HCT116 (cell line): ENCODE measurements around the gene ABHD5. TPM values are rescaled to one million over a fixed set of nuclear protein-coding genes. Genes with fewer than 3 reads are reported as not detected.

Experiments
- ATAC-seq: fragments of 200-7000 bp; cut with Tn5 transposase; 2 replicates; pipeline ENCODE4 v1.9.1; 2020; ENCODE audit warnings: mild to moderate bottlenecking, moderate library complexity
- BruUV-seq: library from RNA; stranded (reverse); fragments of 400-500 nt; replicated peaks from 2 replicates; lab custom pipeline; 2021; lab: Mats Ljungman, UMichigan
- CTCF ChIA-PET: fragments of 300-600 bp; sonication (Branson Sonifier 250); formaldehyde crosslinking; loops from one replicate; lab custom pipeline; 2021; ENCODE audit warnings: antibody characterized with exemption; lab: Charles Lee
- POLR2A ChIA-PET: fragments of 300-600, 350-600 bp; sonication (Branson Sonifier 250); formaldehyde crosslinking; loops from one replicate; lab custom pipeline; 2021; ENCODE audit warnings: antibody characterized with exemption; lab: Charles Lee
- RAD21 ChIA-PET, 2 experiments: fragments of 300-600 bp; sonication (Branson Sonifier 250); formaldehyde crosslinking; loops; one replicate each; lab custom pipeline; 2023; ENCODE audit warnings: low total read pairs in 2 of 2; ENCODE audit not compliant: uncharacterized antibody in 2 of 2, unreplicated experiment in 2 of 2, low non-redundant PET in 1 of 2; lab: Charles Lee
- DNase-seq: peaks from one replicate; pipeline ENCODE4 v3.0.0-alpha.2; 2010; ENCODE audit warnings: low read depth, low spot score
- H2AFZ ChIP-seq: fragments of 200-600 bp; shearing (Covaris generic), sonication (generic); 2 replicates; pipeline ENCODE4 v1.6.1; 2017; ENCODE audit warnings: low read depth, mixed run types, mixed read lengths, antibody characterized with exemption, low read length; ENCODE audit not compliant: poor library complexity, severe bottlenecking
- H3K27ac ChIP-seq: 2 replicates; pipeline ENCODE4 v1.5.1; 2012; ENCODE audit warnings: low read depth, low read length
- H3K27me3 ChIP-seq: fragments of 200-600 bp; sonication (generic); 2 replicates; pipeline ENCODE4 v1.6.1; 2016; ENCODE audit warnings: mixed run types, low read length, mixed read lengths; ENCODE audit not compliant: insufficient read depth
- H3K36me3 ChIP-seq, 2 experiments: fragments of 200-500 bp in 1 of 2; fragments of 200-600 bp in 1 of 2; sonication (Bioruptor generic) in 1 of 2; sonication (generic) in 1 of 2; 2 replicates each; pipeline versions ENCODE4 v1.5.1 to v1.6.1; 2014 to 2016; ENCODE audit warnings: low read length in 2 of 2, inconsistent platforms in 1 of 2, mixed read lengths in 1 of 2, mixed run types in 1 of 2; ENCODE audit not compliant: insufficient read depth in 2 of 2, control insufficient read depth in 1 of 2
- H3K4me1 ChIP-seq, 2 experiments: fragments of 200-600 bp in 1 of 2; sonication (generic) in 1 of 2; 2 replicates each; pipeline versions ENCODE4 v1.5.1 to v1.6.1; 2012 to 2017; ENCODE audit warnings: low read length in 2 of 2, inconsistent platforms in 1 of 2, mild to moderate bottlenecking in 1 of 2, mixed read lengths in 1 of 2, mixed run types in 1 of 2, moderate library complexity in 1 of 2; ENCODE audit not compliant: insufficient read depth in 2 of 2, control insufficient read depth in 1 of 2
- H3K4me2 ChIP-seq: fragments of 200-600 bp; sonication (generic); 2 replicates; pipeline ENCODE4 v1.6.1; 2017; ENCODE audit warnings: mixed run types, low read length, mixed read lengths
- H3K4me3 ChIP-seq, 2 experiments: fragments of 200-600 bp in 1 of 2; sonication (generic) in 1 of 2; replicated peaks in 1 of 2; 2 replicates each; pipeline ENCODE4 v1.5.1; 2011 to 2016; ENCODE audit warnings: low read length in 2 of 2, control low read depth in 1 of 2, low read depth in 1 of 2, mild to moderate bottlenecking in 1 of 2, mixed read lengths in 1 of 2, mixed run types in 1 of 2
- H3K79me2 ChIP-seq: fragments of 200-600 bp; sonication (generic); 2 replicates; pipeline ENCODE4 v1.6.1; 2017; ENCODE audit warnings: mild to moderate bottlenecking, mixed run types, low read length, moderate library complexity, mixed read lengths; ENCODE audit not compliant: insufficient read depth
- H3K9ac ChIP-seq: fragments of 200-600 bp; sonication (generic); 2 replicates; pipeline ENCODE4 v1.6.1; 2016; ENCODE audit warnings: low read length, mixed read lengths
- H3K9me2 ChIP-seq: fragments of 200-600 bp; sonication (generic), shearing (Covaris generic); 2 replicates; pipeline ENCODE4 v1.6.1; 2017; ENCODE audit warnings: mixed run types, mild to moderate bottlenecking, moderate library complexity; ENCODE audit not compliant: insufficient read depth
- H3K9me3 ChIP-seq, 2 experiments: fragments of 200-500 bp in 1 of 2; fragments of 200-600 bp in 1 of 2; sonication (Bioruptor generic) in 1 of 2; sonication (generic) in 1 of 2; 2 replicates each; pipeline ENCODE4 v1.6.1; 2014 to 2017; ENCODE audit warnings: low read length in 2 of 2, mixed read lengths in 2 of 2, inconsistent platforms in 1 of 2, low read depth in 1 of 2, mild to moderate bottlenecking in 1 of 2, mixed run types in 1 of 2, moderate library complexity in 1 of 2; ENCODE audit not compliant: control insufficient read depth in 1 of 2, insufficient read depth in 1 of 2
- H4K20me1 ChIP-seq: fragments of 200-600 bp; sonication (generic), shearing (Covaris generic); 2 replicates; pipeline ENCODE4 v1.6.1; 2017; ENCODE audit warnings: mixed run types, mild to moderate bottlenecking, moderate library complexity; ENCODE audit not compliant: insufficient read depth
- CEBPB ChIP-seq: IDR thresholded peaks from 2 replicates; pipeline ENCODE4 v1.6.1; 2012; ENCODE audit warnings: low read depth
- EGR1 ChIP-seq: IDR thresholded peaks from 2 replicates; pipeline ENCODE4 v1.6.1; 2012; ENCODE audit warnings: low read depth
- FOSL1 ChIP-seq: IDR thresholded peaks from 2 replicates; pipeline ENCODE4 v1.6.1; 2012; ENCODE audit warnings: low read depth
- JUND ChIP-seq: IDR thresholded peaks from 2 replicates; pipeline ENCODE4 v1.6.1; 2012
- POLR2A ChIP-seq: IDR thresholded peaks from 2 replicates; pipeline ENCODE4 v1.7.0; 2011; ENCODE audit warnings: borderline replicate concordance; ENCODE audit not compliant: insufficient read depth, insufficient read length; ENCODE audit errors: extremely low read depth
- POLR2AphosphoS5 ChIP-seq: IDR thresholded peaks from 2 replicates; pipeline ENCODE4 v1.6.1; 2011; ENCODE audit warnings: mild to moderate bottlenecking, low read depth, low read length, moderate library complexity
- SIN3A ChIP-seq: IDR thresholded peaks from 2 replicates; pipeline ENCODE4 v1.6.1; 2012; ENCODE audit warnings: low read depth
- SRF ChIP-seq: IDR thresholded peaks from 2 replicates; pipeline ENCODE4 v1.6.1; 2012; ENCODE audit warnings: low read depth
- TCF7L2 ChIP-seq: IDR thresholded peaks from 2 replicates; pipeline ENCODE4 v1.7.0; 2011; ENCODE audit warnings: borderline replicate concordance, inconsistent platforms; ENCODE audit not compliant: insufficient read depth, insufficient read length; ENCODE audit errors: extremely low read depth
- YY1 ChIP-seq: IDR thresholded peaks from 2 replicates; pipeline ENCODE4 v1.6.1; 2011; ENCODE audit warnings: low read length, low read depth, moderate library complexity, mild to moderate bottlenecking; ENCODE audit not compliant: insufficient replicate concordance; ENCODE audit errors: extremely low read depth
- ZBTB33 ChIP-seq: IDR thresholded peaks from 2 replicates; pipeline ENCODE4 v1.6.1; 2011; ENCODE audit warnings: mild to moderate bottlenecking, low read length, moderate library complexity; ENCODE audit not compliant: insufficient replicate concordance; ENCODE audit errors: extremely low read depth
- ZFX ChIP-seq: fragments of 450-650 bp; IDR thresholded peaks from 2 replicates; pipeline ENCODE4 v1.6.1; 2017
- ZNF274 ChIP-seq: fragments of 200-500 bp; sonication (Bioruptor generic); IDR thresholded peaks from 2 replicates; pipeline ENCODE4 v1.6.1; 2014; ENCODE audit warnings: mild to moderate bottlenecking, low read depth, low read length, inconsistent platforms
- intact Hi-C: fragments of 100-400 bp; cut with micrococcal nuclease; formaldehyde crosslinking; loops from 2 replicates; pipeline ENCODE4 v1.10.0; 2022
- total RNA-seq: library from RNA; stranded (reverse); gene quantifications from one replicate; pipeline ENCODE4 v1.2.1, GENCODE V29; 2021; ENCODE audit not compliant: unreplicated experiment
- TF ChIP-seq, protein P1 (sequence below): IDR thresholded peaks from 2 replicates; pipeline ENCODE4 v1.6.1; 2012; ENCODE audit warnings: low read depth

Gene ABHD5
- total RNA-seq, 1 experiment from 2014 or later = 18.5 TPM

DNA sequence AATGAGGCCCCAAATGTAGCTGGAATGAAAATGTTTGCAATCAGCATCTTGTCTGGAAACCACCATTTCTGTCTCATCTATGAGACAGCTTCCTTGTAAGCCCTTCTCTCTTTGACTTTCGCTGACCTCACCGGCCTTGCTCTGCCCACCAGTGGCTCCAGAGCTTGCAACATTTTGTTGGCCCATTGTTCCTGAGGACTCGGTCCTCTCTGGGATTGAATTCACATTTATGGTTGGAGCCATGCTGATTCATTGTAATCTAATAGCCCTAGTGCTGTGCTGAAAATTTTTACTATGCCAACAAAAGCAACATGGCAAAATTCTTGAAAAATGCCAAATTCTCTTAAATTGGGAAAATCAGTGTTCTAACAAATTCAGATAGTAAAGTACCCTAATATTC, 37.2 kb downstream of the ABHD5 start:
- Histone ChIP-seq H3K79me2 (no peaks in the 10 kb centered on the region), H3K4me2 (no peak overlapping the region), H4K20me1 (no peaks in the 10 kb centered on the region), H3K9ac (no peak overlapping the region), H3K27me3 (no peaks in the 10 kb centered on the region), H3K4me3 (no peak overlapping the region), H3K36me3 (no peaks in the 10 kb centered on the region), H3K4me1 (0 out of 4 replicates have a peak, but pooled peaks cover 0 to under 1% of the 10 kb centered on the region in 2 experiments), H3K27ac (no peak overlapping the region), H3K9me3 (no peaks in the 10 kb centered on the region), H2AFZ (no peak overlapping the region), H3K9me2 (no peaks in the 10 kb centered on the region)
- intact Hi-C loops = no loop called here
- no peak for ATAC-seq
- no peak for DNase-seq
- ChIA-PET RAD21 (no interaction called here), POLR2A (no interaction called here), CTCF (no interaction called here)
- BruUV-seq = no TSS peak
- TF ChIP-seq ZNF274 = no peak
- no peak for TF ChIP-seq CEBPB
- TF ChIP-seq ZFX = no peak
- no peak for TF ChIP-seq EGR1
- TF ChIP-seq, protein P1, sequence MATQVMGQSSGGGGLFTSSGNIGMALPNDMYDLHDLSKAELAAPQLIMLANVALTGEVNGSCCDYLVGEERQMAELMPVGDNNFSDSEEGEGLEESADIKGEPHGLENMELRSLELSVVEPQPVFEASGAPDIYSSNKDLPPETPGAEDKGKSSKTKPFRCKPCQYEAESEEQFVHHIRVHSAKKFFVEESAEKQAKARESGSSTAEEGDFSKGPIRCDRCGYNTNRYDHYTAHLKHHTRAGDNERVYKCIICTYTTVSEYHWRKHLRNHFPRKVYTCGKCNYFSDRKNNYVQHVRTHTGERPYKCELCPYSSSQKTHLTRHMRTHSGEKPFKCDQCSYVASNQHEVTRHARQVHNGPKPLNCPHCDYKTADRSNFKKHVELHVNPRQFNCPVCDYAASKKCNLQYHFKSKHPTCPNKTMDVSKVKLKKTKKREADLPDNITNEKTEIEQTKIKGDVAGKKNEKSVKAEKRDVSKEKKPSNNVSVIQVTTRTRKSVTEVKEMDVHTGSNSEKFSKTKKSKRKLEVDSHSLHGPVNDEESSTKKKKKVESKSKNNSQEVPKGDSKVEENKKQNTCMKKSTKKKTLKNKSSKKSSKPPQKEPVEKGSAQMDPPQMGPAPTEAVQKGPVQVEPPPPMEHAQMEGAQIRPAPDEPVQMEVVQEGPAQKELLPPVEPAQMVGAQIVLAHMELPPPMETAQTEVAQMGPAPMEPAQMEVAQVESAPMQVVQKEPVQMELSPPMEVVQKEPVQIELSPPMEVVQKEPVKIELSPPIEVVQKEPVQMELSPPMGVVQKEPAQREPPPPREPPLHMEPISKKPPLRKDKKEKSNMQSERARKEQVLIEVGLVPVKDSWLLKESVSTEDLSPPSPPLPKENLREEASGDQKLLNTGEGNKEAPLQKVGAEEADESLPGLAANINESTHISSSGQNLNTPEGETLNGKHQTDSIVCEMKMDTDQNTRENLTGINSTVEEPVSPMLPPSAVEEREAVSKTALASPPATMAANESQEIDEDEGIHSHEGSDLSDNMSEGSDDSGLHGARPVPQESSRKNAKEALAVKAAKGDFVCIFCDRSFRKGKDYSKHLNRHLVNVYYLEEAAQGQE = no peak
- no peak for TF ChIP-seq ZBTB33
- no peak for TF ChIP-seq JUND
- no peak for TF ChIP-seq FOSL1
- no peak for TF ChIP-seq YY1
- TF ChIP-seq POLR2AphosphoS5 = no peak
- no peak for TF ChIP-seq TCF7L2
- no peak for TF ChIP-seq SRF
- TF ChIP-seq SIN3A = no peak
- no peak for TF ChIP-seq POLR2A
